ENCODE measurements around the gene NUDT3.
"Not testable (repeated sequence)": the region's sequence is repeated elsewhere in the genome, so short reads cannot be mapped to it uniquely, and the experiment has no call there.

Gene NUDT3

GRCh38 chr6:34259529-34260069 is 132.9 kb downstream of the NUDT3 start:
- Mint-ChIP-seq H3K36me3 (peaks cover 3% of the 10 kb centered on the region), H3K4me3 (no peak overlapping the region), H3K27me3 (no peaks in the 10 kb centered on the region), H3K4me1 (no peaks in the 10 kb centered on the region), H3K27ac (no peak overlapping the region), H3K9me3 (peaks cover 2% of the 10 kb centered on the region)
- no peak for DNase-seq (ENCODE audit: low spot score in 2 of 2)
- ATAC-seq (ENCODE audit: low read depth), result no peak

DNA sequence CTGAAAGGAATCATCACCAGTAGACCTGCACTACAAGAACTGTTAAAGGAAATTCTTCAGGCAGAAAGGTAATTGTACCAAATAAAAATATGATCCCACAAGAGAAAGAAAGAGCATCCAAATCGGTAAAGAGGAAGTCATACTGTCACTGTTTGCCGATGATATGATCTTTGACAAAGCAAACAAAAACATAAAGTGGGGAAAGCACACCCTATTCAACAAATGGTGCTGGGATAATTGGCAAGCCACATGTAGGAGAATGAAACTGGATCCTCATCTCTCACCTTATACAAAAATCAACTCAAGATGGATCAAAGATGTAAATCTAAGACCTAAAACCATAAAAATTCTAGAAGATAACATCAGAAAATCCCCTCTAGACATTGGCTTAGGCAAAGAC is 140.1 kb downstream of the NUDT3 start:
- H3K27me3 Mint-ChIP-seq; ATAC-seq (ENCODE audit: low read depth); H3K27ac Mint-ChIP-seq; H3K9me3 Mint-ChIP-seq; H3K4me3 Mint-ChIP-seq; H3K36me3 Mint-ChIP-seq; DNase-seq (ENCODE audit: low spot score in 2 of 2): not testable (repeated sequence)
- peaks cover 19% of the 10 kb centered on the region for H3K4me1 Mint-ChIP-seq

DNA sequence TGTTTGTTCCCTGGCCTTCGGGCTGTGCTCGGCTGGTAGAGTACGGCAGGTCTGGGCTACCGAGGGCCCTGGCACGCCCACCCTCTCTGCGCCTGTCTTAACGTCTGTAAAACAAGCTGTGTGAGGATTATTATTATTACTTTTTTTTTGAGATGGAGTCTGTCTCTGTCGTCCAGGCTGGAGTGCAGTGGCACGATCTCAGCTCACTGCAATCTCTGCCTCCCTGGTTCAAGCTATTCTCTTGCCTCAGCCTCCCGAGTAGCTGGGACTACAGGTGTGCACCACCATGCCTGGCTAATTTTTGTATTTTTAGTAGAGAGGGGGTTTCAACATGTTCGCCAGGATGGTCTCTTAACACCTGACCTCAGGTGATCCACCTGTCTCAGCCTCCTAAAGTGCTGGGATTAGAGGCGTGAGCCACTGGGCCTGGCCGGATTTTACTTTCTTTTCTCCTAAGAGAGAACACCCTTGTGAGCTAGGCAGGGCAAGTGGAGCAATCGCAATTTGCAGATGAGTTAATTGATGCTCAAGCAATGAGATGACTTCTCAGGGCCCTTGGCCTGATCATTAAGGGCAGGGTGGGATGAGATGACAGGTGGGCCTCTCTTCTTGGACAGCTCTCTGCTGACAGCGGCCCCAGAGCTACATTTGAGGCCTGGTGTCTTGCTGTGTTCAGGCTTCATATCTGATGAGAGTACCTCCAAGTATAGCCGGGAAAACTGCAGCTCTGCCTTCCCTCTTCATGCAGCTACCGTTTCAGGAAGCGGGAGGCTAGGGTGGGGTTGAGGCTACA is 142.8 kb downstream of the NUDT3 start:
- Mint-ChIP-seq H3K9me3 (no peaks in the 10 kb centered on the region), H3K27ac (peak overlapping the region; percentile 98), H3K4me3 (peak overlapping the region; percentile 96), H3K36me3 (peaks cover 4% of the 10 kb centered on the region), H3K4me1 (peaks cover 33% of the 10 kb centered on the region), H3K27me3 (no peaks in the 10 kb centered on the region)
- DNase-seq (ENCODE audit: low spot score in 2 of 2) (no peak), ATAC-seq (ENCODE audit: low read depth) (peak; percentile 38)

DNA sequence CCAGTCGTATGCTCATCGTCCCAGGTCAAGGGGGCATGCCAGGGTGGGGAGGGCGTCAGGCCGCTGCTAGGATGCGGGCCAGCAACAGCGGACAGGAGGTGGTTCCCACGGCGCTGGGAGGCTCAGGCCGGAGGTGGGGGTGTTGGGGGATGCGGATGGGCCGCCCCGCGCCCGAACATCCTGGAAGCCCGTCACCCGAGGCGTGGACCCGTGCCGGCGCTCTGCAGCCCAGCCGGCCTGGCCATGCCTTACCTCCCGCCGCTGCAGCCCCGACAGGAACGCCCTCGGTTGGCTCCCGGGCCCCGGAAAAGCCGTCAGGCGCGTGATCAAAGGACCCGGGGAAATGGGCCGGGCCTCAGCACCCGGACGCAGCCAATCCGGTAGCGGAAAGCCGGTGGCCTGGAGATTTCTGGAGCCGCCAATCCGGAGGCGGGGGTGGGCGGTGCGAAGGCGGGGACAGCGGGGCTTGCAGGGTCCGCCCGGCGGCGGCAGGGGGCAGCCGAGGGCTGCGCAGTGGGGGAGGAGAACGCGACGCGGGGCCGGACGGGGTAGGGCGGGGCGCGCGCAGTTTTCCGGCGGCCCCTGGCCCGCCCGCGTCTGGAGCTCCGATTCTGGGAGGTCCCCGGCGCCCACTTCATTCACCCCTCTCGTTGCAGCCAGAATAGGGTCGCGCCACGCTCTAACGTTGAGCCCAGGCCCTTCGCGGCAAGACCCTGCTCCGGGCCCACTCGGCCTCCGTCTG is 143.6 kb downstream of the NUDT3 start, which contains the start of gene SMIM29:
Gene SMIM29 (minus strand): TSS at position 280 of the 742 bp plus-strand sequence. CDS start 1,215 bp downstream, outside the sequence.
- DNase-seq (ENCODE audit: low spot score in 2 of 2), result peak; percentile 98
- Mint-ChIP-seq H3K4me3 (peak within 1 kb of the TSS; percentile 96), H3K27me3 (no peaks in the 10 kb centered on the region), H3K36me3 (peaks cover 4% of the 10 kb centered on the region), H3K4me1 (peaks cover 33% of the 10 kb centered on the region), H3K27ac (peak within 1 kb of the TSS; percentile 98), H3K9me3 (no peaks in the 10 kb centered on the region)
- ATAC-seq (ENCODE audit: low read depth), result peak; percentile 87

- peak in 1 of 2 donors; percentile 54 for DNase-seq (ENCODE audit: low spot score in 2 of 2)
- Mint-ChIP-seq H3K4me3 (peak overlapping the region; percentile 96), H3K27ac (peak overlapping the region; percentile 98), H3K4me1 (peaks cover 33% of the 10 kb centered on the region), H3K27me3 (no peaks in the 10 kb centered on the region), H3K9me3 (no peaks in the 10 kb centered on the region), H3K36me3 (peaks cover 4% of the 10 kb centered on the region)
- peak; percentile 19 for ATAC-seq (ENCODE audit: low read depth)
Measured at GRCh38 chr6:34248198-34248726, 144.2 kb downstream of the NUDT3 start.

DNA sequence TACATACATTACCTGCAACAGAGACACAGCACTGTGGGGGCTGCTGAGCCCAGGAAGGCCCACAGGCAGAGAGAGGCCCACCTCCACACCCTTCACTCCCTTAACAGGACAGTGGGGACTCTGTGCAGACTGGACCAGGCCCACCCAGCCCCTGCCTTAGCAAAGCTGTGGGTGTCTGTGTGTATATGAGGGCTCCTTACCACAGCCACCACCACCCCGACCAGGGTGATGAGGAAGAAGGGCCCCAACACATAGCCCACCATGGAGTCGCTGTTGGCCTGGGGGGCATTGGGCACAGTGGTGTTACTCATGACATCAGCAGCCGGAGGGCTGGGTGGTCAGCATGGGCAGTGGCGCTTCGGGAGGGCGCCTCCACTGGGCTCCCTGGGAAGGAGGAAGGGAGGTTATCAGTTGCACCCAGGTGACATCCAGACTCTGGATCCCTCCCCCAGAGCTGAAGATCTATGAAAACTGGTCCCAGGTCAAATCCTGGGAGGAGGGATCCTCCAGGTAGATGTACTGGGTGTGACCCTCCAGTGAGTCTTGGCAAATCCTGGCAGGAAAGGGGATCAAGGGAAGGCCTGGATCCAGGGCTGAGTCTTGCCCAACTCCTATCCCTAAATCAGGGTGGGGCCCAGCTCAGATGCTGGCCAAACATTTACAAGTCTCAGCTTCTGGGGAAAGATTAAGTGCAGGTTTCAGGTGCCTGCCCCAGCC is 144.8 kb downstream of the NUDT3 start:
- Mint-ChIP-seq H3K4me1 (peaks cover 37% of the 10 kb centered on the region), H3K27ac (peak overlapping the region; percentile 98), H3K27me3 (no peaks in the 10 kb centered on the region), H3K4me3 (peak overlapping the region; percentile 96), H3K36me3 (peaks cover 4% of the 10 kb centered on the region), H3K9me3 (no peaks in the 10 kb centered on the region)
- ATAC-seq (ENCODE audit: low read depth), result no peak
- no peak for DNase-seq (ENCODE audit: low spot score in 2 of 2)

GRCh38 chr6:34246563-34247391 is 145.7 kb downstream of the NUDT3 start:
- H3K27me3 Mint-ChIP-seq, result no peaks in the 10 kb centered on the region
- DNase-seq (ENCODE audit: low spot score in 2 of 2), result peak; percentile 49 to 64
- H3K27ac Mint-ChIP-seq, result peak overlapping the region; percentile 98
- H3K4me3 Mint-ChIP-seq, result no peak overlapping the region
- H3K36me3 Mint-ChIP-seq, result peaks cover 8% of the 10 kb centered on the region
- H3K9me3 Mint-ChIP-seq, result no peaks in the 10 kb centered on the region
- ATAC-seq (ENCODE audit: low read depth), result peak; percentile 14
- peaks cover 36% of the 10 kb centered on the region for H3K4me1 Mint-ChIP-seq

DNA sequence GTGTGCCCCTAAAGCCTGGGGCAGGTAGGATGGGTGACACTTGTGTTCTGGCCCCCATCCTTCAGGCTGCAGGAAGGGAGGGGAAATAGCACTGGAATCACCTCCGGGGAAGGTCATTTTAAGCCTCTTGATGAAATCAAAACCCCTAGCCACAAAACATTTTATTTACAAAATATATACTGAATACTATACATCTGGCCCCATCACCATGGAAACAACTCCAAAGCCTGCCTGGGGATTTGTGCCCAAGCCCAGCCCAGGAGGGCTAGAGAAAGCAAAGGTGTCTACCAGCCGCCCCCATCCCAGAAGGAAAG is 146.3 kb downstream of the NUDT3 start:
- DNase-seq (ENCODE audit: low spot score in 2 of 2) (no peak), ATAC-seq (ENCODE audit: low read depth) (no peak)
- H3K9me3 Mint-ChIP-seq, result no peaks in the 10 kb centered on the region
- H3K4me1 Mint-ChIP-seq, result peaks cover 36% of the 10 kb centered on the region
- peaks cover 11% of the 10 kb centered on the region for H3K36me3 Mint-ChIP-seq
- no peaks in the 10 kb centered on the region for H3K27me3 Mint-ChIP-seq
- H3K27ac Mint-ChIP-seq, result no peak overlapping the region
- H3K4me3 Mint-ChIP-seq, result no peak overlapping the region

DNA sequence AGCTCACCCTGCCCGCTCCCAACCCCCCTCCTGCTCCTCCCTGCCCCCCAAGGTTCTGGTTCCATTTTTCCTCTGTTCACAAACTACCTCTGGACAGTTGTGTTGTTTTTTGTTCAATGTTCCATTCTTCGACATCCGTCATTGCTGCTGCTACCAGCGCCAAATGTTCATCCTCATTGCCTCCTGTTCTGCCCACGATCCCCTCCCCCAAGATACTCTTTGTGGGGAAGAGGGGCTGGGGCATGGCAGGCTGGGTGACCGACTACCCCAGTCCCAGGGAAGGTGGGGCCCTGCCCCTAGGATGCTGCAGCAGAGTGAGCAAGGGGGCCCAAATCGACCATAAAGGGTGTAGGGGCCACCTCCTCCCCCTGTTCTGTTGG is 146.7 kb downstream of the NUDT3 start:
- peaks cover 12% of the 10 kb centered on the region for H3K36me3 Mint-ChIP-seq
- DNase-seq (ENCODE audit: low spot score in 2 of 2); ATAC-seq (ENCODE audit: low read depth); H3K27me3 Mint-ChIP-seq; H3K4me3 Mint-ChIP-seq; H3K9me3 Mint-ChIP-seq: not testable (repeated sequence)
- peak overlapping the region; percentile 17 for H3K27ac Mint-ChIP-seq
- peaks cover 36% of the 10 kb centered on the region for H3K4me1 Mint-ChIP-seq

- peaks cover 13% of the 10 kb centered on the region for H3K36me3 Mint-ChIP-seq
Measured at GRCh38 chr6:34245032-34245760, 147.3 kb downstream of the NUDT3 start.

GRCh38 chr6:34243901-34244884 is 148.3 kb downstream of the NUDT3 start:
- peaks cover 36% of the 10 kb centered on the region for H3K4me1 Mint-ChIP-seq

More at GRCh38 chr6:34245032-34245760, 147.3 kb downstream of the NUDT3 start:
- DNase-seq (ENCODE audit: low spot score in 2 of 2); H3K27me3 Mint-ChIP-seq; H3K9me3 Mint-ChIP-seq; ATAC-seq (ENCODE audit: low read depth); H3K4me3 Mint-ChIP-seq: not testable (repeated sequence)
- peaks cover 37% of the 10 kb centered on the region for H3K4me1 Mint-ChIP-seq
- peak overlapping the region; percentile 17 for H3K27ac Mint-ChIP-seq

More at GRCh38 chr6:34243901-34244884, 148.3 kb downstream of the NUDT3 start:
- Mint-ChIP-seq H3K9me3 (no peaks in the 10 kb centered on the region), H3K4me3 (no peak overlapping the region), H3K27me3 (no peaks in the 10 kb centered on the region), H3K36me3 (peaks cover 13% of the 10 kb centered on the region), H3K27ac (peak overlapping the region; percentile 50)
- no peak for DNase-seq (ENCODE audit: low spot score in 2 of 2)
- ATAC-seq (ENCODE audit: low read depth), result no peak

Measured in memory B cell (primary cell).